ENCODE measurements around the gene RNPS1.

- TF ChIP-seq POLR2A (IDR thresholded peaks at IDR 0.05) (no peak), CTCF (IDR thresholded peaks at IDR 0.05) (no peak)
Measured at GRCh38 chr16:2284797-2285576, 17.1 kb upstream of the RNPS1 start.

Data from prostate gland (tissue), 2 donors.